Astrocyte of the spinal cord (primary cell): ENCODE results near the gene SLC17A8.

ENCODE experiments used
- DNase-seq: peaks from one replicate; pipeline ENCODE4 v3.0.0; 2011; ENCODE audit warnings: low read depth, low spot score
- H3K4me3 ChIP-seq: 2 replicates; pipeline ENCODE4 v1.5.1; 2011; ENCODE audit warnings: low read depth, mild to moderate bottlenecking, low read length, moderate library complexity
- in situ Hi-C: cut with HindIII; loops from 2 replicates; pipeline ENCODE4 v1.10.0; 2017; ENCODE audit warnings: low sequenced_read_pairs
- TF ChIP-seq, protein P1 (sequence below): IDR thresholded peaks from 2 replicates; pipeline ENCODE4 v1.5.1; 2012; ENCODE audit warnings: low read depth, mild to moderate bottlenecking, low read length, inconsistent platforms

The SLC17A8 gene

DNA sequence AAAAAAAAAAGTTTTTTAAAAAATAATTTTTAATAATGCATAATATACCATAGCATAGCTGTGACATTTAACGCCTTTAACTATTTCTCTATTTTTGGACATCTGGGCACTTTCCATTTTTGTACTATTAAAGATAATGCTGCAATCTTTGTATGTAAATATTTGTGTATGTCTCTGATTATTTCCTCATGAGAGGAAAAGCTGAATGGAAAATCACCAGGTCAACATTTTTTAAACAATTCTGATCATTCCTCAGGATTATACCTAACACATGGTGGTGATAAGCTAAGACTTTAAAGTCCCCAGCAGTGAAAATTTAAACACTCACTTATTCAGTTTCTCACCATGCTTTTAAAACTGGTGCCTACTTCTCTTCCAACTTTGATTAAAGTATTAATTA is 85.5 kb downstream of the SLC17A8 start:
- no peak for DNase-seq
- TF ChIP-seq, protein P1, sequence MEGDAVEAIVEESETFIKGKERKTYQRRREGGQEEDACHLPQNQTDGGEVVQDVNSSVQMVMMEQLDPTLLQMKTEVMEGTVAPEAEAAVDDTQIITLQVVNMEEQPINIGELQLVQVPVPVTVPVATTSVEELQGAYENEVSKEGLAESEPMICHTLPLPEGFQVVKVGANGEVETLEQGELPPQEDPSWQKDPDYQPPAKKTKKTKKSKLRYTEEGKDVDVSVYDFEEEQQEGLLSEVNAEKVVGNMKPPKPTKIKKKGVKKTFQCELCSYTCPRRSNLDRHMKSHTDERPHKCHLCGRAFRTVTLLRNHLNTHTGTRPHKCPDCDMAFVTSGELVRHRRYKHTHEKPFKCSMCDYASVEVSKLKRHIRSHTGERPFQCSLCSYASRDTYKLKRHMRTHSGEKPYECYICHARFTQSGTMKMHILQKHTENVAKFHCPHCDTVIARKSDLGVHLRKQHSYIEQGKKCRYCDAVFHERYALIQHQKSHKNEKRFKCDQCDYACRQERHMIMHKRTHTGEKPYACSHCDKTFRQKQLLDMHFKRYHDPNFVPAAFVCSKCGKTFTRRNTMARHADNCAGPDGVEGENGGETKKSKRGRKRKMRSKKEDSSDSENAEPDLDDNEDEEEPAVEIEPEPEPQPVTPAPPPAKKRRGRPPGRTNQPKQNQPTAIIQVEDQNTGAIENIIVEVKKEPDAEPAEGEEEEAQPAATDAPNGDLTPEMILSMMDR = no peak
- no peak overlapping the region for H3K4me3 ChIP-seq
- in situ Hi-C loops = no loop called here

DNA sequence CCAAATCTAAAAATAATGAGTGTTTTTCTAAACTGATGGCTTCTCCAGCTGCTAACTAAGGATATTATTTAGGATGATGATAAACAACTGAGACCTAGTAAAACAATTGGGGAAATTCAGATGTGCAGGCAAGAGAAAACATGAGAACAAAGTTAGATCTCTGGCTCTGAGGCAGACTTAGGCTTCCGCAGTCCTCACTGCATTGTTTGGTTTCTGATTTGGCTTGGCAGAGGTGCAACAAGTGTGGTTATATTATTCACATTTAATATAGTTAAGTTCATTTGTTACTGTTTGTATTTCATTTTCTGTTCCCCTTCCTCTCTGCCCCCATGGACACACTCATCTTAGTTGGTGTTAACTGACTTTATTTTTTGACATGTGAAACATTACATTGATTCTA is 86.6 kb downstream of the SLC17A8 start:
- in situ Hi-C loops = no loop called here
- TF ChIP-seq, protein P1 = no peak
- no peak for DNase-seq

DNA sequence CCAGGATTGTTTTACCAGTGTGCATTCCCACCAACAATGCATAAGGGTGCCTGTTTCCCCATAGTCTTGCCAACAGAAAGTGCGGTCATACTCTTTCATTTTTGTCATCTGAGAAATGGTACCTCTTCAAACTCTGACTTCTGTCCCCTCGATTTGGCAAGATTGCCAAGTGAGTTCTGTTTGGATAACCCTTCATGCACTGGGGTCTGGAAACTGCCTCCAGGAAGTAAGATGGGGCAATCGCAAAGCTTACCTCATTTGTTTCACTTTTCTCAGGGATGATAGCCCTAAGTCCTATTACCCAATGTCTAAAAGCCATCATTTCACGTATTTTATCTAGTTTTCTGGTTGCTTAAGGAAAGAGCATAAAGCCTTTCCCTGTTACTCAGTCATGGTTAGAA is 88.2 kb downstream of the SLC17A8 start:
- H3K4me3 ChIP-seq = no peak overlapping the region
- DNase-seq = no peak
- TF ChIP-seq, protein P1 = no peak
- in situ Hi-C loops = no loop called here

More for the DNA sequence above, 86.6 kb downstream of the SLC17A8 start:
- no peak overlapping the region for H3K4me3 ChIP-seq

DNA sequence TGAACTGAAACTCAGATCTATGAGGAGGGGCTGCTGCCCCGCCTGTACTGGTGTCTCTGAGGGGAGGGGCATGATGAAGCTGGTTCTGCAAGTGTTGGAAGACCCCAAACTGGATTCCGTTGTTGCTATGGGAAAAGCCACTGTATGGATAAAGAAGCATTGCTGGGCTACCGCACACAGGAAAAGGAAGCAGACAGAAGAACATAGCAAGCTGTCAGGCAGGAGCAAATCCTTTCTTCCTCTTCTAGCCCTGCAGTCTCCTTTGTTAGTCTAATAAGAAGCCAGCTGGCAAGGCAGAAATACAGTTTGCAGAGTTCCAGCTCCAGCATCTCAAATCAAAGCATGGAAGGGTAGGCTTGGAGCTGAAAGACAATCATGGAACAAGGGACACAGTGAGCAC is 90.5 kb downstream of the SLC17A8 start:
- in situ Hi-C loops = no loop called here
- TF ChIP-seq, protein P1 = no peak
- no peak for DNase-seq
- H3K4me3 ChIP-seq = no peak overlapping the region

DNA sequence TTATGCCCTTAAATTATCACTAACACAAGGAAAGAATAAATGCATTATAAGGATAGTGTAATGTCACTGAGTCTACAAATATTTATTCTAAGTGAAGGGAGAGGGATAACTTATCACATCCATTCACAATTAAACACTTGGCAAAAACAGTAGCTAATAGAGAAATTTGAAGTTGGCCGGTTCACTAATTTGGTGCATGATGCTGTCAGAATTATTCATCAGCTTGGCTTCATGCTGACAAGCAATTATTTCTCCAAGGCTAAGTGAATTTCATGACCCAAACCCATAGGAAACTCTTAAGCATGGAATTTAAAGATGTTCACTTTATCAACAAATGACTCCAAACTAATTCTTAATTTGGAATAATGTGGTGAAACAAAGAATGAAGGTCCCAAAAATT is 91.8 kb downstream of the SLC17A8 start:
- TF ChIP-seq, protein P1 = no peak
- in situ Hi-C loops = no loop called here
- DNase-seq = no peak
- no peak overlapping the region for H3K4me3 ChIP-seq

DNA sequence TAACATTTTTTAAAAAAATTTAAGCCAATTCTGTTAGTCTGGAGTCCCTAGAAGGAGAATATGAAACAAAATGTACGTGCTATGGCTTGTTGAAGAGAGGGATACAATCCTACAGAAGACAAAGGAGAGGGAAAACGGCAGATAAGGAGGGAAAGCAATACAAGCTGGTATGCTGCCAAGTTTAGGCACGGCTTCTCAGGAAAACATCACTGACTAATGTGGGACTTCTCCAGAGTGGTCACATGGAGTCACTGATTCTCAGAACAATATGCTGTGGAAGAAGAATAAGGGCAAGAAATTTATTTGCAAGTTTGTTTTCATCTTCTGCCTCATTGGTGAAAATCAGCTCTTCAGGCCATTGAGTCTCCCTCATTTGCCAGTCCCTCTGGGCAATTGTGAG is 93.9 kb downstream of the SLC17A8 start:
- in situ Hi-C loops = no loop called here
- DNase-seq = no peak
- no peak overlapping the region for H3K4me3 ChIP-seq
- TF ChIP-seq, protein P1 = no peak

DNA sequence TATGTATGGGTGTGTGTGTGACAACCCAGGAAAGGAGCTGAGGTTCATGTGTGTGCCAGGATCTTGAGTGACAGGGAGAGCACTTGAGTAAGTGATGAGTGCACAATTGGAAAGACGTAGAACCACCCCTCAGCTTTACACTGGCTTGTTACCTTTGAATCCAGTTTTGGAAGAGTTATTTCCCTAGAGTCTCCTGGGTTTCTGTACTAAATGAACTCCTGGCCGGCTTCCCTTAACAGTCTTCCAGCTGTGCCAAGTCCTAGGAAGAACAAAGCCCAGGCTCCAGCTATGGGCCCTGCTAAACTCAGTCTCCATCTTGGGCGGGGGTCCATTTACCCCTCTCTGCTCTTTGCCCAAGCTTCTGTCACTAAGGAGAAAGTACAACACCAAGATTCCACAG is 97.1 kb downstream of the SLC17A8 start:
- DNase-seq = no peak

More for the DNA sequence above, 97.1 kb downstream of the SLC17A8 start:
- in situ Hi-C loops = no loop called here
- TF ChIP-seq, protein P1 = no peak
- no peak overlapping the region for H3K4me3 ChIP-seq
